K562 (cell line): ENCODE results near the gene TXK. TPM values are rescaled to one million over a fixed set of nuclear protein-coding genes. Genes with fewer than 3 reads are reported as not detected.

ENCODE experiments used
- ATAC-seq: fragments of 200-7000 bp; cut with Tn5 transposase; 3 replicates; pipeline ENCODE4 v1.9.1; 2020; ENCODE audit warnings: moderate library complexity
- BruUV-seq: library from RNA; stranded (reverse); fragments of 400-500 nt; replicated peaks from 2 replicates; lab custom pipeline; 2021; lab: Mats Ljungman, UMichigan
- CTCF ChIA-PET: fragments of 300-600 bp; formaldehyde crosslinking; extraction: SDS; loops from one replicate; lab custom pipeline; 2021; ENCODE audit warnings: low intra/inter-chr PET ratio; lab: Yijun Ruan, JAX
- POLR2A ChIA-PET: fragments of 300-600, 350-650 bp; sonication (Branson Sonifier 250); formaldehyde crosslinking; extraction: SDS; loops from one replicate; lab custom pipeline; 2021; ENCODE audit warnings: antibody characterized with exemption, inconsistent platforms; lab: Yijun Ruan, JAX
- DNase-seq, 4 experiments: peaks; one replicate each; pipeline versions ENCODE4 v3.0.0 to v3.0.0-alpha.2; 2011 to 2018; ENCODE audit warnings: low spot score in 3 of 4, mixed read lengths in 3 of 4; ENCODE audit errors: extremely low read depth in 1 of 4
- FAIRE-seq: peaks from 2 replicates; lab custom pipeline; 2011; peaks lifted over from hg19 to GRCh38; lab: Jason Lieb, UNC
- H2AFZ ChIP-seq: 2 replicates; pipeline ENCODE4 v1.6.0; 2011; ENCODE audit warnings: low read depth, low read length, control low read depth, inconsistent platforms
- H3K27ac ChIP-seq: fragments of 200-600 bp; 3 replicates; pipeline ENCODE4 v1.8.0; 2011; ENCODE audit warnings: low read depth, mild to moderate bottlenecking, control low read depth, inconsistent platforms, low read length, moderate library complexity, mixed read lengths; ENCODE audit errors: extremely low read depth
- H3K27me3 ChIP-seq, 2 experiments: fragments of 300-600 bp in 1 of 2; 2 replicates in 1 of 2; 3 replicates in 1 of 2; pipeline versions ENCODE4 v1.6.0 to v1.8.0; 2011; ENCODE audit warnings: inconsistent platforms in 2 of 2, low read length in 2 of 2, mild to moderate bottlenecking in 1 of 2, mixed read lengths in 1 of 2, moderate library complexity in 1 of 2; ENCODE audit not compliant: control insufficient read depth in 2 of 2, insufficient read depth in 2 of 2
- H3K36me3 ChIP-seq: fragments of 300-600 bp; 3 replicates; pipeline ENCODE4 v1.8.0; 2011; ENCODE audit warnings: mild to moderate bottlenecking, low read length, inconsistent platforms; ENCODE audit not compliant: control insufficient read depth, insufficient read depth
- H3K4me1 ChIP-seq, 2 experiments: fragments of 200-600 bp in 1 of 2; replicated peaks in 1 of 2; 2 replicates in 1 of 2; 3 replicates in 1 of 2; pipeline versions ENCODE4 v1.5.1 to v1.8.0; 2011; ENCODE audit warnings: inconsistent platforms in 2 of 2, low read length in 2 of 2, mild to moderate bottlenecking in 1 of 2, mixed read lengths in 1 of 2, moderate library complexity in 1 of 2; ENCODE audit not compliant: control insufficient read depth in 2 of 2, insufficient read depth in 2 of 2
- H3K4me2 ChIP-seq: 2 replicates; pipeline ENCODE4 v1.6.1; 2011; ENCODE audit warnings: low read length, control low read depth, inconsistent platforms, mixed read lengths; ENCODE audit not compliant: insufficient read depth
- H3K4me3 ChIP-seq: fragments of 200-600 bp; sonication (generic), shearing (Covaris generic); 2 replicates; pipeline ENCODE4 v1.5.1; 2016; ENCODE audit warnings: control low read depth, inconsistent platforms
- H3K79me2 ChIP-seq: fragments of 200-600 bp; 3 replicates; pipeline ENCODE4 v1.8.0; 2011; ENCODE audit warnings: low read length, inconsistent platforms; ENCODE audit not compliant: control insufficient read depth, insufficient read depth
- H3K9ac ChIP-seq, 2 experiments: 2 replicates each; pipeline versions ENCODE4 v1.6.0 to v1.6.1; 2011; ENCODE audit warnings: low read depth in 2 of 2, low read length in 2 of 2, control low read depth in 1 of 2, inconsistent platforms in 1 of 2, mild to moderate bottlenecking in 1 of 2, mixed read lengths in 1 of 2; ENCODE audit not compliant: insufficient read depth in 1 of 2
- H3K9me1 ChIP-seq: one replicate; pipeline ENCODE4 v1.6.0; 2011; ENCODE audit warnings: inconsistent platforms, mild to moderate bottlenecking, low read length, moderate library complexity; ENCODE audit not compliant: control insufficient read depth, insufficient read depth
- H3K9me3 ChIP-seq: replicated peaks from 2 replicates; pipeline ENCODE4 v1.5.1; 2011; ENCODE audit warnings: low read depth, low read length, inconsistent platforms; ENCODE audit not compliant: control insufficient read depth, insufficient read depth
- H4K20me1 ChIP-seq: replicated peaks from 2 replicates; pipeline ENCODE4 v1.6.1; 2011; ENCODE audit warnings: low read length, inconsistent platforms, mixed read lengths; ENCODE audit not compliant: control insufficient read depth, insufficient read depth
- CBFA2T3 ChIP-seq: fragments of 450-650 bp; IDR thresholded peaks from 2 replicates; pipeline ENCODE4 v1.6.1; 2017
- EHMT2 ChIP-seq: fragments of 450-650 bp; IDR thresholded peaks from 2 replicates; pipeline ENCODE4 v1.6.1; 2018; ENCODE audit warnings: antibody characterized with exemption
- FUS ChIP-seq: fragments of 200-400 bp; formaldehyde crosslinking; optimal IDR thresholded peaks from 2 replicates; pipeline ENCODE3; 2017; ENCODE audit warnings: low read depth, low read length
- HDAC8 ChIP-seq: fragments of 450-650 bp; IDR thresholded peaks from 2 replicates; pipeline ENCODE4 v1.6.1; 2016; ENCODE audit warnings: mild to moderate bottlenecking, missing genetic modification characterization, moderate library complexity, missing compliant biosample characterization
- HMG20A ChIP-seq: fragments of 450-650 bp; formaldehyde crosslinking; conservative IDR thresholded peaks from 2 replicates; pipeline ENCODE4 v1.4.0; 2020; ENCODE audit warnings: mild to moderate bottlenecking, mixed read lengths
- KDM2B ChIP-seq: fragments of 250-450 bp; sonication (Bioruptor Pico); IDR thresholded peaks from 2 replicates; pipeline ENCODE4 v1.8.0; 2021; ENCODE audit warnings: mild to moderate bottlenecking, moderate library complexity
- RBM39 ChIP-seq: fragments of 200-400 bp; formaldehyde crosslinking; optimal IDR thresholded peaks from 2 replicates; pipeline ENCODE3; 2018; ENCODE audit warnings: low read depth, low read length
- RFX1 ChIP-seq: fragments of 450-650 bp; IDR thresholded peaks from 2 replicates; pipeline ENCODE4 v1.6.1; 2016; ENCODE audit warnings: mild to moderate bottlenecking, moderate library complexity
- U2AF2 ChIP-seq: fragments of 200-400 bp; formaldehyde crosslinking; optimal IDR thresholded peaks from 2 replicates; pipeline ENCODE3; 2017; ENCODE audit warnings: low read depth, mild to moderate bottlenecking, low read length
- ZFP36 ChIP-seq: fragments of 150-350 bp; IDR thresholded peaks from 2 replicates; pipeline ENCODE4 v1.6.1; 2018; ENCODE audit warnings: low read length, low read depth; ENCODE audit not compliant: partially characterized antibody
- ZNF124 ChIP-seq: sonication (generic); formaldehyde crosslinking; IDR thresholded peaks from 2 replicates; pipeline ENCODE4 v1.8.1; 2022; ENCODE audit warnings: missing genetic modification reagents
- ZNF699 ChIP-seq: fragments of 250-450 bp; sonication (Bioruptor Pico); IDR thresholded peaks from 2 replicates; pipeline ENCODE4 v1.8.0; 2021; ENCODE audit warnings: mild to moderate bottlenecking, moderate library complexity; ENCODE audit not compliant: insufficient replicate concordance
- in situ Hi-C: fragments of 300-500 bp; cut with MboI; formaldehyde crosslinking; loops from 4 replicates; pipeline ENCODE4 v1.15.0; 2018; ENCODE audit warnings: inconsistent platforms, mixed read lengths
- intact Hi-C: fragments of 100-400 bp; cut with micrococcal nuclease; formaldehyde crosslinking; loops from 2 replicates; pipeline ENCODE4 v1.14.2; 2022
- polyA plus RNA-seq, 8 experiments: library from polyadenylated mRNA; depleted of rRNA in 4 of 8; stranded (reverse) in 5 of 8; unstranded in 3 of 8; fragments of >200 nt; fragmentation: Nextera tagmentation in 2 of 8; fragmentation: Illumina TruSeq in 1 of 8; extraction: Ambion mirVana in 2 of 8; extraction: Trizol in 1 of 8; gene quantifications; 2 replicates each; pipeline versions ENCODE4 v1.2.1 to v1.2.3, GENCODE V29; 2011 to 2014; ENCODE audit warnings: inconsistent platforms in 1 of 8, missing spikeins in 1 of 8
- total RNA-seq, 7 experiments: library from RNA; depleted of rRNA in 6 of 7; stranded (reverse); fragments of >200 nt in 6 of 7; fragmentation: Illumina TruSeq in 2 of 7; extraction: Trizol in 2 of 7; gene quantifications; 2 replicates each; pipeline versions ENCODE4 v1.2.1 to v1.2.3, GENCODE V29; 2011 to 2021; ENCODE audit warnings: low replicate concordance in 1 of 7
- TF ChIP-seq, protein P1 (sequence below): sonication (generic); formaldehyde crosslinking; IDR thresholded peaks from 2 replicates; pipeline ENCODE4 v1.8.1; 2022; ENCODE audit warnings: missing genetic modification reagents
- TF ChIP-seq, protein P2 (sequence below), 2 experiments: fragments of 450-650 bp; IDR thresholded peaks; 2 replicates each; pipeline ENCODE4 v1.6.1; 2018; ENCODE audit warnings: mild to moderate bottlenecking in 2 of 2, low read depth in 1 of 2; ENCODE audit not compliant: partially characterized antibody in 2 of 2
- TF ChIP-seq, protein P3 (sequence below): fragments of 450-650 bp; IDR thresholded peaks from one replicate; pipeline ENCODE4 v1.6.1; 2018; ENCODE audit warnings: mild to moderate bottlenecking, moderate library complexity; ENCODE audit not compliant: partially characterized antibody

TXK gene
- total and polyA plus RNA-seq, 9 of the 15 experiments (the other 6 are each of a cell fraction or from before 2014, with no cell fraction given) = 0.24 to 1.1 (median 0.45) TPM; not detected in 1

DNA sequence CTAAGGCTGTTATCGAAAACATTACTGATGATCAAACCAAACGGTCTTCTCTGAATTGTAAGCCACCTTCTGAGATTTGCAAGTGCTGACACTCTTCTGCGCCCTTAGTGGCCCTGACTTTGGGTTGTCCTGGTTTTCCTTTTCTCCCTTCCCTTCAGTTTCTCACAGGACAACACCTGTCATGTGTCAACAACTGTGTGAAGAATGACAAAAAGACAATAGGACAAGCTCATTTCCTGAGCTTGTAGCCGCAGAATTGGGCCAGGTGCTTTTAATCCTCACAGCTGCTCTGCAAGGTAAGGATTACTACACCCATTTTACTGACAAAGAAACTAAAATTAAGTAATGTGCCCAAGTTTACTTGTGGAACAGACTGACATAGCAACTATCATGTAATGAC, 44.9 kb upstream of the TXK start (continued):
- TF ChIP-seq EHMT2 = no peak
- no peak for TF ChIP-seq RFX1
- no peak for TF ChIP-seq ZNF124 (CRISPR knock-in tag)
- no peak for TF ChIP-seq KDM2B (CRISPR knock-in tag)
- TF ChIP-seq, protein P1, sequence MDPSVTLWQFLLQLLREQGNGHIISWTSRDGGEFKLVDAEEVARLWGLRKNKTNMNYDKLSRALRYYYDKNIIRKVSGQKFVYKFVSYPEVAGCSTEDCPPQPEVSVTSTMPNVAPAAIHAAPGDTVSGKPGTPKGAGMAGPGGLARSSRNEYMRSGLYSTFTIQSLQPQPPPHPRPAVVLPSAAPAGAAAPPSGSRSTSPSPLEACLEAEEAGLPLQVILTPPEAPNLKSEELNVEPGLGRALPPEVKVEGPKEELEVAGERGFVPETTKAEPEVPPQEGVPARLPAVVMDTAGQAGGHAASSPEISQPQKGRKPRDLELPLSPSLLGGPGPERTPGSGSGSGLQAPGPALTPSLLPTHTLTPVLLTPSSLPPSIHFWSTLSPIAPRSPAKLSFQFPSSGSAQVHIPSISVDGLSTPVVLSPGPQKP (CRISPR knock-in tag) = no peak
- TF ChIP-seq U2AF2 = no peak
- TF ChIP-seq, all 486 proteins: peak for 0

DNA sequence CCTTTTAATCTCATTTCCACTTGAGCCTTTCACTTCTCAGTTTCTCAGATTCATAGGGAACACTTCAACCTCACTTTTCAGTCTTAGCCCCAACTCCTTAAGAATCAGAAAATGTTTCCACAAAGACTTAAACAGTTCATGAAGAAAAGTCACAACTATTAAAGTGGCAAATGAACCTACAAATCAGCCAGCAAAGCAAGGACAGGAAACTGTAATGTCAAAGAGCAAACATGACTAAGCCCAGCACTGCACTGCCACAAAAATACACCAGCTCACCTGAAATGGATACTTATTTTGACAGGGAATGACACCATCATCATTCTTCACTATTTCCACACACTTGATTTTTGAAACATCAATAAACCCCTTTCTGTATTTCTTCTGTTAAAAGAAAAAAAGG, 41.8 kb upstream of the TXK start:
- 0 out of 3 replicates have a peak, but pooled peaks cover 2% of the 10 kb centered on the region for H3K79me2 ChIP-seq
- ATAC-seq = no peak
- TF ChIP-seq, protein P2, sequence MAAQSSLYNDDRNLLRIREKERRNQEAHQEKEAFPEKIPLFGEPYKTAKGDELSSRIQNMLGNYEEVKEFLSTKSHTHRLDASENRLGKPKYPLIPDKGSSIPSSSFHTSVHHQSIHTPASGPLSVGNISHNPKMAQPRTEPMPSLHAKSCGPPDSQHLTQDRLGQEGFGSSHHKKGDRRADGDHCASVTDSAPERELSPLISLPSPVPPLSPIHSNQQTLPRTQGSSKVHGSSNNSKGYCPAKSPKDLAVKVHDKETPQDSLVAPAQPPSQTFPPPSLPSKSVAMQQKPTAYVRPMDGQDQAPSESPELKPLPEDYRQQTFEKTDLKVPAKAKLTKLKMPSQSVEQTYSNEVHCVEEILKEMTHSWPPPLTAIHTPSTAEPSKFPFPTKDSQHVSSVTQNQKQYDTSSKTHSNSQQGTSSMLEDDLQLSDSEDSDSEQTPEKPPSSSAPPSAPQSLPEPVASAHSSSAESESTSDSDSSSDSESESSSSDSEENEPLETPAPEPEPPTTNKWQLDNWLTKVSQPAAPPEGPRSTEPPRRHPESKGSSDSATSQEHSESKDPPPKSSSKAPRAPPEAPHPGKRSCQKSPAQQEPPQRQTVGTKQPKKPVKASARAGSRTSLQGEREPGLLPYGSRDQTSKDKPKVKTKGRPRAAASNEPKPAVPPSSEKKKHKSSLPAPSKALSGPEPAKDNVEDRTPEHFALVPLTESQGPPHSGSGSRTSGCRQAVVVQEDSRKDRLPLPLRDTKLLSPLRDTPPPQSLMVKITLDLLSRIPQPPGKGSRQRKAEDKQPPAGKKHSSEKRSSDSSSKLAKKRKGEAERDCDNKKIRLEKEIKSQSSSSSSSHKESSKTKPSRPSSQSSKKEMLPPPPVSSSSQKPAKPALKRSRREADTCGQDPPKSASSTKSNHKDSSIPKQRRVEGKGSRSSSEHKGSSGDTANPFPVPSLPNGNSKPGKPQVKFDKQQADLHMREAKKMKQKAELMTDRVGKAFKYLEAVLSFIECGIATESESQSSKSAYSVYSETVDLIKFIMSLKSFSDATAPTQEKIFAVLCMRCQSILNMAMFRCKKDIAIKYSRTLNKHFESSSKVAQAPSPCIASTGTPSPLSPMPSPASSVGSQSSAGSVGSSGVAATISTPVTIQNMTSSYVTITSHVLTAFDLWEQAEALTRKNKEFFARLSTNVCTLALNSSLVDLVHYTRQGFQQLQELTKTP (IDR thresholded peaks at IDR 0.05; ENCODE audit: low read depth in 1 of 2, partially characterized antibody in 2 of 2) = no peak
- TF ChIP-seq, protein P3, sequence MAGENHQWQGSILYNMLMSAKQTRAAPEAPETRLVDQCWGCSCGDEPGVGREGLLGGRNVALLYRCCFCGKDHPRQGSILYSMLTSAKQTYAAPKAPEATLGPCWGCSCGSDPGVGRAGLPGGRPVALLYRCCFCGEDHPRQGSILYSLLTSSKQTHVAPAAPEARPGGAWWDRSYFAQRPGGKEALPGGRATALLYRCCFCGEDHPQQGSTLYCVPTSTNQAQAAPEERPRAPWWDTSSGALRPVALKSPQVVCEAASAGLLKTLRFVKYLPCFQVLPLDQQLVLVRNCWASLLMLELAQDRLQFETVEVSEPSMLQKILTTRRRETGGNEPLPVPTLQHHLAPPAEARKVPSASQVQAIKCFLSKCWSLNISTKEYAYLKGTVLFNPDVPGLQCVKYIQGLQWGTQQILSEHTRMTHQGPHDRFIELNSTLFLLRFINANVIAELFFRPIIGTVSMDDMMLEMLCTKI = no peak
- TF ChIP-seq ZFP36 = no peak
- no peak for TF ChIP-seq HMG20A
- no peak for TF ChIP-seq FUS
- TF ChIP-seq HDAC8 (tag) = no peak
- no peak for TF ChIP-seq ZNF699 (CRISPR knock-in tag)
- TF ChIP-seq RBM39 = no peak
- TF ChIP-seq CBFA2T3 = no peak

More for the DNA sequence above, 41.8 kb upstream of the TXK start:
- in situ Hi-C loops (no loop called here), intact Hi-C loops (no loop called here)
- H3K4me3 ChIP-seq = no peak overlapping the region
- FAIRE-seq (no peak), DNase-seq (no peak)
- H2AFZ ChIP-seq = no peak overlapping the region
- no peaks in the 10 kb centered on the region for H3K27me3 ChIP-seq
- no peaks in the 10 kb centered on the region; the same call in 1 of the 3 replicates for H3K36me3 ChIP-seq
- no peaks in the 10 kb centered on the region for H3K9me3 ChIP-seq
- POLR2A ChIA-PET = no interaction called here
- H4K20me1 ChIP-seq = no peaks in the 10 kb centered on the region
- H3K4me2 ChIP-seq = no peak overlapping the region
- no TSS peak for BruUV-seq
- CTCF ChIA-PET = no interaction called here
- peaks cover 0 to 17% of the 10 kb centered on the region in 2 experiments; a peak in 3 of 5 replicates for H3K4me1 ChIP-seq
- H3K27ac ChIP-seq = no peak overlapping the region
- no peaks in the 10 kb centered on the region for H3K9me1 ChIP-seq
- H3K9ac ChIP-seq = no peak overlapping the region
